ENCODE results near the gene RRAGA.

DNA sequence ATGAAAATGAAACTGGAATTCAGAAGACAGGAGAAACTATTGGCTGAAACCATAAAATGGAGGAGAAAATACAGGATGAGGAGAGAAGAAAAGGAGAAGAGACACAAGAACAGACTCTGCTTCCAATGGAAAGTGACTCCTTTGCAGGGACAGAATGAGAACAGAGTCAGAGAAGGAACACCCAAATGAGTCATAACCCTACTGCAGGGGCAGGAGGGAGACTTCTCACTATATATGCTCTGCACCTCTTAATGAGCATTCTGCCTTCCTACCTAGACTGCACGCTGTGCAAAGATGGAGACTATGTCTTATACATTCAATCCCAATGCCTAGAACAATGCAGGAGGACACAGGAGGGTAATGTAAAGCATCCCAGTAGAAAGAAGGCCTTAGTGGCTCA lies 18.3 kb upstream of the RRAGA start:
- TF ChIP-seq, protein P1, sequence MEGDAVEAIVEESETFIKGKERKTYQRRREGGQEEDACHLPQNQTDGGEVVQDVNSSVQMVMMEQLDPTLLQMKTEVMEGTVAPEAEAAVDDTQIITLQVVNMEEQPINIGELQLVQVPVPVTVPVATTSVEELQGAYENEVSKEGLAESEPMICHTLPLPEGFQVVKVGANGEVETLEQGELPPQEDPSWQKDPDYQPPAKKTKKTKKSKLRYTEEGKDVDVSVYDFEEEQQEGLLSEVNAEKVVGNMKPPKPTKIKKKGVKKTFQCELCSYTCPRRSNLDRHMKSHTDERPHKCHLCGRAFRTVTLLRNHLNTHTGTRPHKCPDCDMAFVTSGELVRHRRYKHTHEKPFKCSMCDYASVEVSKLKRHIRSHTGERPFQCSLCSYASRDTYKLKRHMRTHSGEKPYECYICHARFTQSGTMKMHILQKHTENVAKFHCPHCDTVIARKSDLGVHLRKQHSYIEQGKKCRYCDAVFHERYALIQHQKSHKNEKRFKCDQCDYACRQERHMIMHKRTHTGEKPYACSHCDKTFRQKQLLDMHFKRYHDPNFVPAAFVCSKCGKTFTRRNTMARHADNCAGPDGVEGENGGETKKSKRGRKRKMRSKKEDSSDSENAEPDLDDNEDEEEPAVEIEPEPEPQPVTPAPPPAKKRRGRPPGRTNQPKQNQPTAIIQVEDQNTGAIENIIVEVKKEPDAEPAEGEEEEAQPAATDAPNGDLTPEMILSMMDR (IDR thresholded peaks at IDR 0.05; ENCODE audit: low read depth, low read length) = no peak
- TF ChIP-seq POLR2A (IDR thresholded peaks at IDR 0.05; ENCODE audit: extremely low read depth, insufficient read length) = no peak
- TF ChIP-seq, protein P2, sequence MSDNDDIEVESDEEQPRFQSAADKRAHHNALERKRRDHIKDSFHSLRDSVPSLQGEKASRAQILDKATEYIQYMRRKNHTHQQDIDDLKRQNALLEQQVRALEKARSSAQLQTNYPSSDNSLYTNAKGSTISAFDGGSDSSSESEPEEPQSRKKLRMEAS (IDR thresholded peaks at IDR 0.05; ENCODE audit: low read depth, low read length) = no peak

Measured in NB4 (cell line).